NCI-H2107 treated with DMSO at 0.1 percent for 48 hours (cell line): ENCODE measurements around the gene DNAJB8.

Source experiments
- DNase-seq: peaks from one replicate; lab custom pipeline; 2025; ENCODE audit not compliant: unreplicated experiment; lab: John Stamatoyannopoulos, UW

The DNAJB8 gene

DNA sequence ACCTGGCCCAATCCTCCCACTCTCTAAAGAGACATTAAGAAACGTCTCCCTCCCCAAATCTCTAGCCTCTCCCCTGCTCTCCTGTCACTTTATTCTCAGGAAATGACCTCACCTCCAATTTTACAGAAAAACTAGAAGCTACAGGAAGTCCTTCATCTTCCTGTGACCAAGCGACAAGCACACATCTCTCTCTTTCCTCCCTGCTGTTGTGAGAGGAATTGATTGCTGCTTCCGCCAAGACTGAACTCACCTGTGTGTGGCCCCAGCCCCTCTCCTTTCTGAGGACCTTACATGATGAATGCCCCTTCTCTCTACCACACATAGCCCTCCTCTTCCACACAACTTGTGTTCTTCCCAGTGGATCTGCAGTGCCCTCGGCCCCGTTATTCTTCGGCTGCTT lies 18.2 kb downstream of the DNAJB8 start:
- DNase-seq = no peak

DNA sequence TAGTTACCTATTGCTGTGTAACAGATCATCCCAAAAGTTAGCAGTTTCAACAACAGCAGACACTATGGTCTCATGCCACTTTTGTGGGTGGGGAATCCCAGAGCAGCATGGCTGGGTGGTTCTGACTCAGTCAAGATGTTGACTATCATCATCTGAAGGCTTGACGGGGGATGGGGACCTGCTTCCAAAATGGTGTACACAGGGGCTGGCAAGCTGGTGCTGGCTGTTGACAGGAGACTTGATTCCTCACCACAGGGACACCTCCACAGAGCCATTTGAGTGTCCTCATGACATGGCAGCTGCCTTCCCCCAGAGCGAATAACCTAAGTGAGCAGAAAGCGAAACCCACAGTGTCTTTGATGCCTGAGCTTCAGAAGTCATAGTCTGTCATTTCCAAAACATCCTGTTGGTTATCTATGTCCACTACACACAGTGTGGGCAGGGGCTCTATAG lies 19.1 kb downstream of the DNAJB8 start:
- DNase-seq = no peak

DNA sequence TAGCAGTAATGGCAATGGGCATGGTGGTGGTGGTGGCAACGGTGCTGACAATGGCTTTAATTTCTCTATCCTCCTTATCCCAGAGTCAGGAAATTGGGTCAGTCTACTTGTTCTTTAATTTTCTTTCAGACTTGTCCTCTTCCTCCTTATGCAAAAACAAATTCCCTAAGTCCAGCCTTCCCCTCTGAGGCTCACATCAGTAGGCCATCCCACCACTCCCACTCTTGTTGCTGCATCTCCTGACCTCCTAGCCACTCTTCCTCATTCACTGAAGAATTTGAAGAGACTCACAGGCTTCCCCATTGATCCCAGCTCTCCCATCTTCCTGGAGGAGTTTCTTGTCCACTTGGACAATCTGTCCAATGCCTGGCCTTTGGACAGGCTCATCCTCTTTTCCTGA lies 19.9 kb downstream of the DNAJB8 start:
- DNase-seq = no peak

DNA sequence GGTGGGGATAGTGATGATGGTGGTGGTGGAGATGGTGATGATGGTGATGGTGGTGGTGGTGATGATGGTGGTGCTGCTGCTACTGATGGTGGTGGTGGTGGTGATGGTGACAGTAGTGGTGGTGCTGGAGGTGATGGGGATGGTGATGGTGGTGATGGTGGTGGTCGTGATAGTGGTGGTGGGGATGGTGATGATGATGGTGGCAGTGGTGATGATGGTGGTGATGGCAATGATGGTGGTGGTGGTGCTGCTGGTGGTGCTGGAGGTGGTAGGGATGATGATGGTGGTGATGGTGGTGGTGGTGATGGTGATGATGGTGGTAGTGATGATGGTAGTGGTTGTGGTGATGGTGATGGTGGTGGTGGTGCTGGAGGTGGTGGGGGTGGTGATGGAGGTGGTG lies 21.3 kb downstream of the DNAJB8 start:
- DNase-seq = no peak

GRCh38 chr3:128443771-128444170 lies 22.9 kb downstream of the DNAJB8 start:
- no peak for DNase-seq

GRCh38 chr3:128442949-128443348 lies 23.7 kb downstream of the DNAJB8 start:
- DNase-seq = no peak

DNA sequence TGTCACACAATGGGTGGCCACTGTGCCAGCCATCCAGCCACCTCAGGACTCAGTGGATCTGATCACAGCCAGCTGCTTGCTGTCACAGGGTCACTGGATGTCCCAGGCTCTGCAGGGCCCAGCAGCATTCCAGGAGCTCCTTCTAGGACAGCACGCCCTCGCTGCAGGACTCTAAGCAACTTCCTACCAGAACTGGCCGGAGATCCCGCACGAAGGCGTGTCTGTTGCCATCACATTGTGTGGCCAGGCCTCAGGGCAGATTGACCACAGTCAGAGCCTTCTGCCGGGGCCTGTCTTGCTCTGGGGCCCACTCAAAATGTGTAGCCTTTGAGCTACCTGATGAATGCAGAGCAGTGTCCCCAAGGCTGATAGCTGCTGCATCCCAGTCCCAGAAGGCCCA lies 24.6 kb downstream of the DNAJB8 start:
- DNase-seq = no peak

DNA sequence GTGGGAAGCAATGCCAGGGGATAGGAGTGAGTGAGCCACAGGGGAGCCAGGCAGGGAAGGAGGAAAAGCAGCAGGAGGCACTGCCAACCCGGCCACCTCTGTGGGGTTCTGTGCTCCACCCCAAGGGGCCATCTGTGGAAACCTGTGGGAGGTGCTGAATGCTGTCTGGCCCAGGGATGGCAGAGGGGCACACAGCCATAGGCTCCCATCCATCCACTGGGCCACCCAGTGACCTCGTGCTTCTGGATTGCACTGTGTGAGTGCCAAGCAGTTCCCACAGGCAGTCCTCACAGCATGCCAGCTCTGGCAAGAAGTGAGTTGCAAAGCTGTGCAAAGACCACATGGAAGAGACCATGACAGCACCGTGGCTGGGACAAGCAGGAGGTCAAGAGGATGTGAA lies 27.5 kb downstream of the DNAJB8 start:
- no peak for DNase-seq

- DNase-seq = no peak
Observed at GRCh38 chr3:128438488-128439072, 28.1 kb downstream of the DNAJB8 start.

GRCh38 chr3:128436214-128436613 lies 30.5 kb downstream of the DNAJB8 start:
- no peak for DNase-seq

DNA sequence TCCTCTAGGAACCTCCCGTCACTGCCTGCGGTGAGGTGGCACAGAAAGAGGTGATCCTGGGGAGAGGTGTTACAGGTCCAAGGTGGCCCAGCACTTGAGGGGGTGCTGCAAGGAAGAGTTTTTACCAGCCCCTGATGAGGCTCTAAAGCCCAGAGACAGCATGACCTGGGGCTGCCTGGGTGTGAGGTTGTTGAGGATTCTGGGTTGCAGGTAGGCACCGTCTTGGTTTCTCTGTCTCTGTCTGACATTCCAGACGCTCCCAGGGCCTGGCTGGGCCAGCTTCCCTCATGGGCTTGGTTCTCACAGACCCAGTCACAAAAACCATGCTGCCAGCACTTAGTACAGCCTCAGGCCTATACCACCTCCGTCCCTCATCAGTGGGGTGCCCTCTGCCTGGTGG lies 31.1 kb downstream of the DNAJB8 start:
- DNase-seq = no peak

- DNase-seq = no peak
Observed at GRCh38 chr3:128435058-128435457, 31.6 kb downstream of the DNAJB8 start.

GRCh38 chr3:128434524-128434923 lies 32.2 kb downstream of the DNAJB8 start:
- DNase-seq = no peak

GRCh38 chr3:128433837-128434165 lies 32.9 kb downstream of the DNAJB8 start:
- DNase-seq = no peak

GRCh38 chr3:128432971-128433836 lies 33.5 kb downstream of the DNAJB8 start:
- DNase-seq = no peak

GRCh38 chr3:128432301-128432970 lies 34.3 kb downstream of the DNAJB8 start:
- DNase-seq = no peak

DNA sequence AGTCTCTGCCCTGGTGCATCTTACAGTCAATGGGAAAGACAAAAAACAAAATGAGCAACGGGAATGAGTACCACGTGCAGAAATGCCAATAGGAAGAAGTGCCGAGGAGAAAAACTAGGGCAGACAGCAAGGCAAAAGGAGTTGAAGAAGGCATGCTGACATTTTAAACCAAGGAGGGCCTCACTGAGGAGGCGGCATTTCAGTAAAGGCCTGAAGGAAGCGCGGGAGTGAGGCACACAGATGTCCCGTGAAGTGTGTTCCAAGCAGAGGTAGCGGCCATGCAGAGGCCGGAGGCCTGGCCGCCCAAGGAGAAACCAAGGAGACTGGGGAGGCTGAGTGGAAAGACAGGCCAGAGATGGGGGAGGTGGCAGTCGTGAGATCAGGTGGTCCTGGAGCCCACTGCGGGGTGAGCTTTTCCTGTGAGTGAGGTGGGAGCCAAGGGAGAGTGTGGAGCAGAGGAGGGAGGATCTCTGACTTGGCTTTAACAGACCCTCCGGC lies 34.8 kb downstream of the DNAJB8 start:
- no peak for DNase-seq

- no peak for DNase-seq
Observed at GRCh38 chr3:128430731-128431130, 36.0 kb downstream of the DNAJB8 start.

- no peak for DNase-seq
Observed at GRCh38 chr3:128430301-128430700, 36.4 kb downstream of the DNAJB8 start.

GRCh38 chr3:128429751-128430150 lies 36.9 kb downstream of the DNAJB8 start:
- DNase-seq = no peak

DNA sequence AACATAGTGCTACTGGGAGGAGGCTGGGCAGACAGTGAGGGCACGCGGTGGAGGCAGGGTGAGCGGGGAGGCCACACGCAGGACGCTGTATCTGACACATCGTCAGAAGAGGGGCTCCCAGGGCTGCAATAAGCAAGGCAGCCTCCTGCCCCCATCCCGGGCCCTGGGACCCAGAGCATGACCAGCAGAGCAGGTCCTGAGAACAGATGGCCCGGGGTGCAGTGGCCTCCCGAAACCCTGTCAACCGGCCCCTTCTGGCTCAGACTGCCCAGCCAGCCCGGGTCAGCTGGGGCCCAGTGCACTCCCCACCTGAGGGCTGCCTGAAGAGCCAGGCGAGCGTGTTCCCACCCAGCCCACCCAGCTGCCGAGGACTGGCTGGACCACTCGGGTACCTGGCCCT lies 37.4 kb downstream of the DNAJB8 start:
- DNase-seq = no peak
